Fibroblast of the conjunctiva (primary cell): Measurements from ENCODE around the gene FCGR3B.
A peak's percentile ranks its signal among the peaks of the same experiment; 100 is the strongest.
"Not testable (repeated sequence)": the region's sequence is repeated elsewhere in the genome, so short reads cannot be mapped to it uniquely, and the experiment has no call there.

Source experiments
- DNase-seq: peaks from one replicate; pipeline ENCODE4 v3.0.0-alpha.2; 2010; ENCODE audit warnings: low read depth

The FCGR3B gene

DNA sequence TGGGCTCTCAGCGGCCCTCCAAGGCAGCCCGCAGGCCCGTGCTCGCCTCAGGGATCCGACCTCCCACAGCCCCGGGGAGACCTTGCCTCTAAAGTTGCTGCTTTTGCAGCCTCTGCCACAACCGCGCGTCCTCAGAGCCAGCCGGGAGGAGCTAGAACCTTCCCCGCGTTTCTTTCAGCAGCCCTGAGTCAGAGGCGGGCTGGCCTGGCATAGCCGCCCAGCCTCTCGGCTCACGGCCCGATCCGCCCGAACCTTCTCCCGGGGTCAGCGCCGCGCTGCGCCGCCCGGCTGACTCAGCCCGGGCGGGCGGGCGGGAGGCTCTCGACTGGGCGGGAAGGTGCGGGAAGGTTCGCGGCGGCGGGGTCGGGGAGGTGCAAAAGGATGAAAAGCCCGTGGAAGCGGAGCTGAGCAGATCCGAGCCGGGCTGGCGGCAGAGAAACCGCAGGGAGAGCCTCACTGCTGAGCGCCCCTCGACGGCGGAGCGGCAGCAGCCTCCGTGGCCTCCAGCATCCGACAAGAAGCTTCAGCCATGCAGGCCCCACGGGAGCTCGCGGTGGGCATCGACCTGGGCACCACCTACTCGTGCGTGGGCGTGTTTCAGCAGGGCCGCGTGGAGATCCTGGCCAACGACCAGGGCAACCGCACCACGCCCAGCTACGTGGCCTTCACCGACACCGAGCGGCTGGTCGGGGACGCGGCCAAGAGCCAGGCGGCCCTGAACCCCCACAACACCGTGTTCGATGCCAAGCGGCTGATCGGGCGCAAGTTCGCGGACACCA, 25.0 kb downstream of the FCGR3B start:
- DNase-seq = peak; percentile 21

DNA sequence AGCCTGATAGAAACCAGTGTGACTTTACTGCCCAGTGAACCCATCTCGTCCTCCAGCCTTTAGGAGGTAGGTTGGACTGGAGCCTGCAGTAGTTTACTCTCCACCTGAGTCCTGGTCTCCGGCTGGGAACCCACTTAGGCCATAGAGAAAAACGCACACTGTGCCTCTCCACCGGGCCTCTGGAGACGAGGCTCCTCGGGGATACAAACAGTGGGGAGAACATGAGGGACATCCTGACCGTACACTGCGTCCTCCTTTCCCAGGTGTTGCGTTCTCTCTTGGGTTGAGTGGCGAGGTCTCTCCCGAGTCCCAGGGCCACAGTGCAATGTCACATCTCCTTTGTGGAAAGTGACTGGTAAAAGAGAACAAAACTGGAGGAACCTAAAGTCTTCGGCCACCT, 26.0 kb downstream of the FCGR3B start:
- not testable (repeated sequence) for DNase-seq

DNA sequence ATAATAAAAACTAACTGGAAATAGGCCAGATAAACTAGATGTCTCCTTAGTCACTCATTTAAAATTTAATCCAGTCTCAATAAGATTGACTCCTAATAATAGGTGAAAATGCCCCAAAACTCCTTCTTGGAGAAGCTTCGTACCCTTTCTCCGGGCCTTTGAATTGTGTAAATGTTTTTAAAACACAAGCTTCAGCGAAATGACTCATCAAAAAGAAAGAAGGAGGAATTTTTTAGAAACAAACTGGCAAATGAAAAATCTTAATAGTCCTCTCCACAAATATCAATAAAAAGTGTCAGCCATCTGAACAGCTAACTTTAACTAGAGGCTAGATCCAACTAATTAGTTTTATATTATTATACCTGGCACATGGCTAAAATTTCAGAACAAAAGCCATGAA, 33.9 kb downstream of the FCGR3B start:
- DNase-seq = not testable (repeated sequence)

GRCh38 chr1:161595583-161595982, 35.4 kb downstream of the FCGR3B start:
- DNase-seq = not testable (repeated sequence)

- DNase-seq = not testable (repeated sequence)
These were observed 35.8 kb downstream of the FCGR3B start for GRCh38 chr1:161595173-161595572.

- not testable (repeated sequence) for DNase-seq
These were observed 36.5 kb downstream of the FCGR3B start for GRCh38 chr1:161594269-161594984.

DNA sequence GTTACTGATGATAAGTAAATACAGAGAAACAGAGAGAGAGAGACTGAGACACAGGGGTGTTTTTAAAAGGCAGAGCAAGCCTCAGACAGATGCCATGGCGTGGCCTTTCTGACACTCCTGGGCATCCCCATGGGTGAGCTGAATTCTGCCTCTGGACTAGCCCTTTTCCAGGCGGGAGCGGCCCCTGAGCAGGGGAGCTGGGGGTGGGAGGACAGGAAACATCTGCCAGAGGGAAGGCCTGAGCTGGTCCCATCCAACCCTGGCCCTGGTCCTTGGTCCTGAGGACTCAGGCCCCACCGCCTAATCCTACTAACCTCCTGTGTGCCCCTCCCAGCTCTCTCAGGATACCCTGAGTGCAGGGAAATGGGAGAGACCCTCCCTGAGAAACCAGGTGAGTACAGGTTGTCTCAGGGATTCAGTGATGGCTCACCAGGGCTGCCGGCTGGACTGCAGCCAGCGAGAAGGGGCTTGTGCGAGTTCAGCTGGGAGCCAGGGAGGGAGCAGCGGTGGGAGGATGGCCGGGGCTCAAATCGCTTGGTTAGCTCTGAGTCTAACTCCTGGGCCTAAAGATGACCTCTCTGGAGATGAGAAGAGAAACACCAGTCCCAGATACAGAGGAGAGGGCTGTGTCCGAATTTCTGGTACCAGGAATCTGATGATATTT, 37.8 kb downstream of the FCGR3B start:
- not testable (repeated sequence) for DNase-seq

DNA sequence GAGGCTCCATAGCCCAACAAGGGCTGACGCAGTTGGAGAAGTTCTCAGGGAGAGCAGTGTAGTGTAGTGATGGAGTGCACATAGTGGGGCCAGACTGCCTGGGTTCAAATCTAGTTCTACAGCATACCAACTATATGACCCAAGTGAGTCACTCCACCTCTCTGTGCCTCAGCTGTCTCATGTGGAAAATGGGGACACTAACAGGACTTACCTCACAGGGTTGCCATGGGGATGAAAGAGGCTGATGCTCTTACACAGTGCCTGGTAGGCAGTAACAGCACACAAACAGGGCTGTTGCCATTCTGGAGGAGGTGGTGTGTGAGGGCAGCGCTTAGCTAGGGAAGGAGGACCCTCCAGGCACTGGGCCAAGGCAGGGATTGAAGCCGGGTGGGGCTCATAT, 38.4 kb downstream of the FCGR3B start:
- DNase-seq = not testable (repeated sequence)

DNA sequence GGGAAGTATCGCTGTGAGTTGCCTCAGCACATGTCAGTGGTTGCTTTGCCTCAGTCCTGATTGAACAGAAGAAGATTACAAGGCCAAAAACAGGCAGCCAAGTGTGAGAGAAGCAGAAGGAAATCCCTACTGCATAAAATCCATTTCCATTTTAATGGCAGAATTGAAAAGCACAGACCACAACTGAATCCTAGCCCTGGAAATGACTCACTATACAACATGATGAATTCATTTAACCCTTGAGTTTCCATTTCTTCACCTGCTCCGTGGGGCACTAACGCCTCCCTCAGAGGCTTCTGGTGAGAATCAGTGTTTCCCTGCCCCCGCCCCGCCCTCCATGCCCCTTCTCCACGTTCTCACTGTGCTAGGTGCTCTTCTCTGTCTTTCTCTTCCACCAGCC, 41.1 kb downstream of the FCGR3B start:
- not testable (repeated sequence) for DNase-seq

GRCh38 chr1:161589365-161589764, 41.6 kb downstream of the FCGR3B start:
- DNase-seq = not testable (repeated sequence)

DNA sequence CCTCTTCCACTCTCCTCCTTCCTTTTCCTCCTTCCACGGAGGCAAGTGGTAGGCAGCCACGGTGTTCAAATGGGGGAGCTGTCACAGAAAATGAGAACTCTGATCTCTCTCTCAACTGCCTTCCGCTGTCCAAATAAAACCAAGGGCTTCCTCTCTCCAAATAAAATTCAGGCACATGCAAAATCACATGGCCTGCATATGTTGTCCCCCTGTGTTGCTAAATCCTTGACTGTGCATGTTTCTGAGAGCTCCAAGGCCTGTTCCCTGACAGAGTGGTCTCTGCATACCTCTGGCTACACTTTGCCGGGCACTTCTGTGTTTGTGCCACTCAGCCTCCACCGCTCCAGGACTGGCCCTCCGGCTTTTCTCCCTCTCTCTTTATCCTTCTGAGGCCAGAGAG, 42.4 kb downstream of the FCGR3B start:
- DNase-seq = not testable (repeated sequence)

DNA sequence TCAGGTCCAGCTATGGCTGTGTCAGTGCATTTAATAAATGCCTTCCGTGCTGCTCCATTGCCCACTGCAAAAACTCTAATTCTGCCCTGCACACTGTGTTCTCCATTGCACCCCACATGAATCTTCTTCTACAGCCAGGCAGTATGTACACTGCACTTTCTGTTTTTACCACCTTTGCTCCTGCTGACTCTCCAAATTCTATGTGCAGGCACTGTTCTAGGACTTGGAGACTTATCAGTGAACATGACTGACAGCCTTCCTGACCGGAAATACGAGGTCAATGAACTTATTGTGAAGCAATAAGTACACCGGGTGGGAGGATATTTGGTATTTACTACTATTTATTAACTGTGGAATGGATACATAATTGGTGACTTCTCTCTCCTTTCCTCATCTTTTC, 48.1 kb downstream of the FCGR3B start:
- DNase-seq = not testable (repeated sequence)

DNA sequence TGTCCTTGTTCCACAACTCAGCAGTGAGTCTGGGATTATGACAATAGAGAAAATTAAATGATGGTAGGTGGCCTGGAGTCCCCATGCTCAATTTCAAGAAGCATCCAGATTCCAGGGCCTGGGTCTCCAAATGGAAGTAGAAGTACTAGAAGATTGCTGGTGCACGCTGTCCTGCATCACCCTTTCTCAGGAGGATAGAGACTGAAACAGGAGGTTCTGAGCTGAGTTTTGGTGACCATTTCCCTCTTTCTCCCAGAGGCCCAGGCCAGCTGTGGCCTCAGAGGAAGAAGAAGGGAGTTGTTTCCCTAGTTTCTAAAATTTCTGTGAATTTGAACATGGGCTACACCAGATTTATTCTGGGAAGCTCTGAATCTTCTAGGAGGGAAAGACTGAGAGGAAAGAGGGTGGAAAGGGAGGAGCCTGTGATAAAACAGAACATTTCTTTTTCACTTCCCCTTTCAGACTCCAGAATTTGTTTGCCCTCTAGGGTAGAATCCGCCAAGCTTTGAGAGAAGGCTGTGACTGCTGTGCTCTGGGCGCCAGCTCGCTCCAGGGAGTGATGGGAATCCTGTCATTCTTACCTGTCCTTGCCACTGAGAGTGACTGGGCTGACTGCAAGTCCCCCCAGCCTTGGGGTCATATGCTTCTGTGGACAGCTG, 50.0 kb downstream of the FCGR3B start:
- not testable (repeated sequence) for DNase-seq

- DNase-seq = not testable (repeated sequence)
These were observed 51.0 kb downstream of the FCGR3B start for GRCh38 chr1:161579856-161580507.

DNA sequence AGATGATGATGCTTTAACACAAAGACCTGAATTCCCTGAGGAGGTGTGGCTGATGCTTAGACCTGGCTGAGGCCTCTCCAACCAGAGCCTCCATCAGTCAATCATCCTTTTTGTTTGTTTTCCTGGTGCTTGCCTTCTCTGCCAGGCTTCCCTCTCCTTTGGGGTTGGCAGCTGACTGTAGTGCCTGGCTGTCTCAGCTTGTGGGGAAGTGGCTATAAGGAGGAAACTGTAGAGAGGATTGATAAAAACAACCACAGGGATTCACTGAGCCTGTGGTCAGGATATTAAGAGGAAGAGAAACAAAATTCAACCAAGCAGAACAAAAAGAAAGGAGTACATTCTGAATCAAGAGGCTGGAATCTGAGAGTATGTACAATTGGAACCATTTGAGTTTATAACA, 54.3 kb downstream of the FCGR3B start:
- not testable (repeated sequence) for DNase-seq
